HepG2 (cell line): ENCODE results near the gene NME7. TPM values are rescaled to one million over a fixed set of nuclear protein-coding genes. Genes with fewer than 3 reads are reported as not detected.

ENCODE experiments used
- ATAC-seq: fragments of 200-7000 bp; cut with Tn5 transposase; 3 replicates; pipeline ENCODE4 v1.9.1; 2020; ENCODE audit warnings: mild to moderate bottlenecking, moderate library complexity
- BruUV-seq: library from RNA; stranded (reverse); fragments of 400-500 nt; replicated peaks from 2 replicates; lab custom pipeline; 2021; lab: Mats Ljungman, UMichigan
- CTCF ChIA-PET: fragments of 300-600 bp; formaldehyde crosslinking; extraction: SDS; loops from one replicate; lab custom pipeline; 2021; ENCODE audit warnings: low total read pairs, inconsistent platforms, low intra/inter-chr PET ratio; lab: Yijun Ruan, JAX
- POLR2A ChIA-PET: fragments of 350-600 bp; sonication (Branson Sonifier 250); formaldehyde crosslinking; loops from one replicate; lab custom pipeline; 2020; ENCODE audit warnings: antibody characterized with exemption, inconsistent platforms; lab: Yijun Ruan, JAX
- DNase-seq: peaks from one replicate; pipeline ENCODE4 v3.0.0-alpha.2; 2015; ENCODE audit warnings: low spot score
- FAIRE-seq: peaks from 3 replicates; lab custom pipeline; 2011; peaks lifted over from hg19 to GRCh38; lab: Jason Lieb, UNC
- H2AFZ ChIP-seq: one replicate; pipeline ENCODE4 v1.6.1; 2011; ENCODE audit warnings: low read length, inconsistent platforms
- H3K27ac ChIP-seq: fragments of 300-600 bp; 3 replicates; pipeline ENCODE4 v1.8.0; 2011; ENCODE audit warnings: mixed run types, mild to moderate bottlenecking, mixed read lengths, low read length, inconsistent platforms; ENCODE audit not compliant: insufficient read depth; ENCODE audit errors: extremely low read length
- H3K27me3 ChIP-seq, 2 experiments: fragments of 200-600 bp in 1 of 2; 2 replicates in 1 of 2; 3 replicates in 1 of 2; pipeline versions ENCODE4 v1.6.0 to v1.8.0; 2011; ENCODE audit warnings: low read length in 2 of 2, mild to moderate bottlenecking in 2 of 2, moderate library complexity in 2 of 2, inconsistent platforms in 1 of 2; ENCODE audit not compliant: insufficient read depth in 2 of 2, control insufficient read depth in 1 of 2
- H3K36me3 ChIP-seq, 2 experiments: fragments of 200-600 bp in 1 of 2; replicated peaks in 1 of 2; 2 replicates in 1 of 2; 3 replicates in 1 of 2; pipeline versions ENCODE4 v1.5.1 to v1.8.0; 2011; ENCODE audit warnings: low read length in 2 of 2, inconsistent platforms in 1 of 2; ENCODE audit not compliant: insufficient read depth in 2 of 2, control insufficient read depth in 1 of 2
- H3K4me1 ChIP-seq: 2 replicates; pipeline ENCODE4 v1.5.1; 2012; ENCODE audit warnings: low read length, inconsistent platforms; ENCODE audit not compliant: insufficient read depth
- H3K4me2 ChIP-seq: 2 replicates; pipeline ENCODE4 v1.6.0; 2011; ENCODE audit warnings: low read depth, low read length, inconsistent platforms
- H3K4me3 ChIP-seq, 3 experiments: fragments of 200-600 bp in 1 of 3; sonication (generic), shearing (Covaris generic) in 1 of 3; replicated peaks in 1 of 3; 2 replicates each; pipeline ENCODE4 v1.5.1; 2011 to 2016; ENCODE audit warnings: low read length in 3 of 3, inconsistent platforms in 2 of 3, low read depth in 2 of 3, mild to moderate bottlenecking in 2 of 3, control low read depth in 1 of 3, mixed read lengths in 1 of 3; ENCODE audit not compliant: insufficient read depth in 1 of 3
- H3K79me2 ChIP-seq: one replicate; pipeline ENCODE4 v1.6.1; 2011; ENCODE audit warnings: low read length, inconsistent platforms; ENCODE audit not compliant: insufficient read depth
- H3K9ac ChIP-seq: 2 replicates; pipeline ENCODE4 v1.6.0; 2011; ENCODE audit warnings: mild to moderate bottlenecking, low read depth, low read length, inconsistent platforms; ENCODE audit not compliant: insufficient read depth
- H3K9me3 ChIP-seq: 2 replicates; pipeline ENCODE4 v1.5.1; 2012; ENCODE audit warnings: mild to moderate bottlenecking, low read length
- H4K20me1 ChIP-seq: 2 replicates; pipeline ENCODE4 v1.6.0; 2011; ENCODE audit warnings: inconsistent platforms, mild to moderate bottlenecking, low read length, moderate library complexity; ENCODE audit not compliant: insufficient read depth
- RBM22 ChIP-seq: fragments of 200-400 bp; formaldehyde crosslinking; optimal IDR thresholded peaks from 2 replicates; pipeline ENCODE3; 2017; ENCODE audit warnings: mild to moderate bottlenecking, low read length, moderate library complexity
- SP1 ChIP-seq, 2 experiments: fragments of 450-650 bp in 1 of 2; sonication (generic) in 1 of 2; formaldehyde crosslinking in 1 of 2; IDR thresholded peaks; 2 replicates each; pipeline versions ENCODE4 v1.4.0 to v1.6.1; 2016 to 2020; ENCODE audit warnings: missing genetic modification reagents in 1 of 2
- SRSF9 ChIP-seq: fragments of 200-400 bp; formaldehyde crosslinking; IDR thresholded peaks from 2 replicates; pipeline ENCODE4 v1.6.1; 2018; ENCODE audit warnings: borderline replicate concordance, mild to moderate bottlenecking, low read depth, low read length; ENCODE audit not compliant: insufficient read depth, poor library complexity, severe bottlenecking
- TARDBP ChIP-seq: sonication (generic); formaldehyde crosslinking; IDR thresholded peaks from 2 replicates; pipeline ENCODE4 v1.8.0; 2022; ENCODE audit warnings: mild to moderate bottlenecking, missing genetic modification reagents
- ZNF121 ChIP-seq: sonication (generic); formaldehyde crosslinking; IDR thresholded peaks from 2 replicates; pipeline ENCODE4 v1.5.0; 2020; ENCODE audit warnings: mild to moderate bottlenecking, missing genetic modification reagents
- WGBS: methylation state at CpG from one replicate; pipeline ENCODE4 v1.1.6; 2017; ENCODE audit warnings: low lambda C conversion rate; 5-methylcytosine and 5-hydroxymethylcytosine counted together
- in situ Hi-C: cut with HindIII; loops from 2 replicates; pipeline ENCODE4 v1.10.0; 2017; ENCODE audit warnings: low pct_unique_long_range_greater_than_20kb; ENCODE audit not compliant: extremely low pct_ligation_motif_present
- intact Hi-C: fragments of 100-400 bp; cut with micrococcal nuclease; formaldehyde crosslinking; loops from one replicate; pipeline ENCODE4 v1.10.0; 2022; ENCODE audit not compliant: unreplicated experiment
- polyA plus RNA-seq, 8 experiments: library from polyadenylated mRNA; depleted of rRNA in 3 of 8; stranded (reverse) in 7 of 8; unstranded in 1 of 8; fragments of >200 nt; fragmentation: Illumina TruSeq in 4 of 8; extraction: Trizol in 4 of 8; gene quantifications; 2 replicates each; pipeline versions ENCODE4 v1.2.1 to v1.2.3, GENCODE V29; 2011 to 2016; ENCODE audit warnings: low read depth in 4 of 8, missing spikeins in 1 of 8, mixed read lengths in 1 of 8; ENCODE audit not compliant: insufficient read depth in 1 of 8
- total RNA-seq, 5 experiments: library from RNA; depleted of rRNA; stranded (reverse); fragments of >200 nt; fragmentation: Illumina TruSeq; extraction: Trizol; gene quantifications; 2 replicates each; pipeline ENCODE4 v1.2.3, GENCODE V29; 2016; ENCODE audit warnings: low read depth in 1 of 5
- TF ChIP-seq, protein P1 (sequence below): sonication (generic); formaldehyde crosslinking; IDR thresholded peaks from 2 replicates; pipeline ENCODE4 v1.9.0; 2022; ENCODE audit warnings: missing genetic modification reagents, mild to moderate bottlenecking, borderline replicate concordance
- TF ChIP-seq, protein P2 (sequence below): IDR thresholded peaks from 2 replicates; pipeline ENCODE4 v1.6.1; 2012; ENCODE audit warnings: inconsistent platforms

The NME7 gene
- total and polyA plus RNA-seq, 2 of the 13 experiments (the other 11 are each of a cell fraction or from before 2014, with no cell fraction given), result 9.4 to 22.5 TPM

- Histone ChIP-seq H3K9ac (no peak overlapping the region; the same call in 1 of the 2 replicates), H4K20me1 (peaks cover 7% of the 10 kb centered on the region; the same call in 1 of the 2 replicates), H3K4me1 (peaks cover 58% of the 10 kb centered on the region), H2AFZ (no peak overlapping the region), H3K4me2 (peak overlapping the region; percentile 59), H3K27me3 (no peaks in the 10 kb centered on the region; a peak in 1 of 5 replicates), H3K4me3 (0 out of 6 replicates have a peak overlapping the region, but pooled peaks of 1 of the 3 experiments have one; percentile 9), H3K9me3 (no peaks in the 10 kb centered on the region), H3K27ac (peak overlapping the region; percentile 22), H3K36me3 (no peaks in the 10 kb centered on the region), H3K79me2 (peaks cover 15% of the 10 kb centered on the region)
- no TSS peak for BruUV-seq
- ChIA-PET POLR2A (interaction anchor here (1.5 kb wide), 1 partner anchor 17 kb away, joined by 3 read pairs; no protein-coding TSS in a partner anchor), CTCF (no interaction called here)
- WGBS, result 94% methylated on average over 5 of the region's 5 CpGs
- TF ChIP-seq RBM22 (no peak), ZNF121 (peak; percentile 41; the same call in 1 of the 2 replicates), SP1 (IDR thresholded peaks at IDR 0.05) (no peak), SP1 (CRISPR knock-in tag; IDR thresholded peaks at IDR 0.05) (no peak), TARDBP (CRISPR knock-in tag) (no peak), SRSF9 (no peak)
- TF ChIP-seq, protein P1, sequence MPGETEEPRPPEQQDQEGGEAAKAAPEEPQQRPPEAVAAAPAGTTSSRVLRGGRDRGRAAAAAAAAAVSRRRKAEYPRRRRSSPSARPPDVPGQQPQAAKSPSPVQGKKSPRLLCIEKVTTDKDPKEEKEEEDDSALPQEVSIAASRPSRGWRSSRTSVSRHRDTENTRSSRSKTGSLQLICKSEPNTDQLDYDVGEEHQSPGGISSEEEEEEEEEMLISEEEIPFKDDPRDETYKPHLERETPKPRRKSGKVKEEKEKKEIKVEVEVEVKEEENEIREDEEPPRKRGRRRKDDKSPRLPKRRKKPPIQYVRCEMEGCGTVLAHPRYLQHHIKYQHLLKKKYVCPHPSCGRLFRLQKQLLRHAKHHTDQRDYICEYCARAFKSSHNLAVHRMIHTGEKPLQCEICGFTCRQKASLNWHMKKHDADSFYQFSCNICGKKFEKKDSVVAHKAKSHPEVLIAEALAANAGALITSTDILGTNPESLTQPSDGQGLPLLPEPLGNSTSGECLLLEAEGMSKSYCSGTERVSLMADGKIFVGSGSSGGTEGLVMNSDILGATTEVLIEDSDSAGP, result 0 out of 2 replicates have a peak, but pooled peaks have one; percentile 5
- TF ChIP-seq, protein P2, sequence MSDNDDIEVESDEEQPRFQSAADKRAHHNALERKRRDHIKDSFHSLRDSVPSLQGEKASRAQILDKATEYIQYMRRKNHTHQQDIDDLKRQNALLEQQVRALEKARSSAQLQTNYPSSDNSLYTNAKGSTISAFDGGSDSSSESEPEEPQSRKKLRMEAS, result no peak
- intact Hi-C loops (loop anchor here (10.0 kb wide), 3 partner anchors 98 to 382 kb away; partner anchors contain the start of gene SLC19A2), in situ Hi-C loops (no loop called here)
- FAIRE-seq (no peak), ATAC-seq (no peak), DNase-seq (no peak)
Observed at GRCh38 chr1:169103002-169103401, 264.6 kb downstream of the NME7 start.
